CD14-positive monocyte (primary cell): ENCODE measurements around the gene STPG3. TPM values are rescaled to one million over a fixed set of nuclear protein-coding genes. Genes with fewer than 3 reads are reported as not detected.

Experiments used
- DNase-seq, 3 donors: peaks; one replicate each; pipeline ENCODE4 v3.0.0-alpha.2; 2011 to 2022
- H2AFZ ChIP-seq: 2 replicates; pipeline ENCODE4 v1.6.0; 2012; ENCODE audit warnings: mild to moderate bottlenecking, low read depth, low read length, inconsistent platforms; ENCODE audit not compliant: insufficient read depth, poor library complexity, severe bottlenecking
- H3K27ac ChIP-seq, 2 donors: 1 replicate in 1 of 2; 2 replicates in 1 of 2; pipeline ENCODE4 v1.5.1; 2012 to 2013; ENCODE audit warnings: low read length in 2 of 2, control low read depth in 1 of 2, inconsistent platforms in 1 of 2, low read depth in 1 of 2, mild to moderate bottlenecking in 1 of 2
- H3K27me3 ChIP-seq, 2 donors: one replicate each; pipeline versions ENCODE4 v1.6.0 to v1.6.1; 2011 to 2013; ENCODE audit warnings: low read length in 2 of 2; ENCODE audit not compliant: control insufficient read depth in 2 of 2, insufficient read depth in 2 of 2
- H3K36me3 ChIP-seq, 2 donors: replicated peaks in 1 of 2; 1 replicate in 1 of 2; 2 replicates in 1 of 2; pipeline versions ENCODE4 v1.5.1 to v1.6.1; 2012 to 2013; ENCODE audit warnings: low read length in 2 of 2, control low read depth in 1 of 2, inconsistent platforms in 1 of 2, mild to moderate bottlenecking in 1 of 2; ENCODE audit not compliant: insufficient read depth in 2 of 2, control insufficient read depth in 1 of 2
- H3K4me1 ChIP-seq, 2 donors: 1 replicate in 1 of 2; 2 replicates in 1 of 2; pipeline versions ENCODE4 v1.5.1 to v1.6.1; 2012 to 2013; ENCODE audit warnings: low read length in 2 of 2, control low read depth in 1 of 2, inconsistent platforms in 1 of 2, mild to moderate bottlenecking in 1 of 2, moderate library complexity in 1 of 2; ENCODE audit not compliant: insufficient read depth in 2 of 2, control insufficient read depth in 1 of 2
- H3K4me2 ChIP-seq: replicated peaks from 2 replicates; pipeline ENCODE3; 2012; ENCODE audit warnings: low read length, moderate library complexity, mild to moderate bottlenecking; ENCODE audit not compliant: poor library complexity, severe bottlenecking; ENCODE audit errors: extremely low read depth
- H3K4me3 ChIP-seq, 3 experiments: fragments of 200-600 bp in 1 of 3; sonication (generic) in 1 of 3; replicated peaks in 1 of 3; 1 replicate in 2 of 3; 2 replicates in 1 of 3; pipeline ENCODE4 v1.5.1; 2011 to 2013; ENCODE audit warnings: low read length in 3 of 3, mild to moderate bottlenecking in 3 of 3, control low read depth in 2 of 3, low read depth in 2 of 3, inconsistent platforms in 1 of 3, moderate library complexity in 1 of 3
- H3K79me2 ChIP-seq: 2 replicates; pipeline ENCODE4 v1.6.0; 2012; ENCODE audit warnings: mild to moderate bottlenecking, control low read depth, inconsistent platforms, low read length, moderate library complexity; ENCODE audit not compliant: insufficient read depth
- H3K9ac ChIP-seq: 2 replicates; pipeline ENCODE4 v1.6.0; 2017; ENCODE audit warnings: low read length, mild to moderate bottlenecking; ENCODE audit not compliant: insufficient read depth, poor library complexity, severe bottlenecking
- H3K9me3 ChIP-seq, 2 donors: replicated peaks in 1 of 2; 1 replicate in 1 of 2; 2 replicates in 1 of 2; pipeline versions ENCODE4 v1.5.1 to v1.6.1; 2012 to 2013; ENCODE audit warnings: low read length in 2 of 2, control low read depth in 1 of 2; ENCODE audit not compliant: control insufficient read depth in 1 of 2, insufficient read depth in 1 of 2
- H4K20me1 ChIP-seq: 2 replicates; pipeline ENCODE4 v1.6.0; 2012; ENCODE audit warnings: mild to moderate bottlenecking, low read length, control low read depth, moderate library complexity; ENCODE audit not compliant: insufficient read depth
- H3K27ac Mint-ChIP-seq, 7 donors: one replicate each; pipeline ENCODE4 v1.8.0; 2020; ENCODE audit warnings: mild to moderate bottlenecking in 7 of 7, mixed read lengths in 7 of 7, moderate library complexity in 6 of 7, inconsistent platforms in 2 of 7
- H3K27me3 Mint-ChIP-seq, 3 donors: one replicate each; pipeline ENCODE4 v1.8.0; 2021 to 2022; ENCODE audit warnings: low read depth in 3 of 3, mild to moderate bottlenecking in 3 of 3, mixed read lengths in 3 of 3, moderate library complexity in 3 of 3, inconsistent platforms in 1 of 3
- H3K36me3 Mint-ChIP-seq, 2 donors: one replicate each; pipeline ENCODE4 v1.8.0; 2020; ENCODE audit warnings: mixed read lengths in 2 of 2, inconsistent platforms in 1 of 2, mild to moderate bottlenecking in 1 of 2
- H3K4me1 Mint-ChIP-seq: one replicate; pipeline ENCODE4 v1.8.0; 2020; ENCODE audit warnings: mild to moderate bottlenecking, mixed read lengths
- H3K4me3 Mint-ChIP-seq, 2 donors: one replicate each; pipeline ENCODE4 v1.8.0; 2020; ENCODE audit warnings: mild to moderate bottlenecking in 2 of 2, mixed read lengths in 2 of 2, moderate library complexity in 1 of 2
- H3K9me3 Mint-ChIP-seq, 7 donors: one replicate each; pipeline ENCODE4 v1.8.0; 2020 to 2022; ENCODE audit warnings: mixed read lengths in 7 of 7, mild to moderate bottlenecking in 6 of 7, moderate library complexity in 6 of 7, inconsistent platforms in 2 of 7
- CTCF ChIP-seq: fragments of 200-600 bp; IDR thresholded peaks from one replicate; pipeline ENCODE4 v1.8.0; 2022; ENCODE audit warnings: antibody characterized with exemption, mild to moderate bottlenecking
- WGBS: methylation state at CpG from one replicate; pipeline ENCODE4 v1.1.5; 2013; ENCODE audit warnings: missing lambda C conversion rate; ENCODE audit not compliant: insufficient coverage; 5-methylcytosine and 5-hydroxymethylcytosine counted together
- intact Hi-C, 2 donors: fragments of 100-400 bp; cut with micrococcal nuclease; formaldehyde crosslinking; loops; one replicate each; pipeline versions ENCODE4 v1.15.0 to v1.15.1; 2023
- polyA plus RNA-seq, 3 donors: library from polyadenylated mRNA; depleted of rRNA in 1 of 3; unstranded in 2 of 3; stranded (reverse) in 1 of 3; fragments of 300-500 nt in 2 of 3; fragments of >200 nt in 1 of 3; fragmentation: Illumina TruSeq in 2 of 3; gene quantifications; 1 replicate in 2 of 3; 2 replicates in 1 of 3; pipeline ENCODE4 v1.2.3, GENCODE V29; 2012 to 2021

Gene STPG3
- polyA plus RNA-seq, 3 donors = not detected

GRCh38 chr9:137268538-137269201 is 17.6 kb downstream of the STPG3 start:
- Histone ChIP-seq H3K4me2 (peak overlapping the region; percentile 44), H3K4me1 (peaks cover 23 to 28% of the 10 kb centered on the region in 2 donors), H3K9ac (peak overlapping the region; percentile 4), H3K27me3 (no peaks in the 10 kb centered on the region), H2AFZ (no peak overlapping the region), H4K20me1 (peaks cover 36% of the 10 kb centered on the region), H3K27ac (peak overlapping the region in 1 of 2 donors; percentile 51), H3K36me3 (peaks cover 45 to 90% of the 10 kb centered on the region in 2 donors), H3K4me3 (no peak overlapping the region), H3K9me3 (no peaks in the 10 kb centered on the region), H3K79me2 (peaks cover 5% of the 10 kb centered on the region)
- H3K4me3 Mint-ChIP-seq = peak overlapping the region in 1 of 2 donors; percentile 61
- no peaks in the 10 kb centered on the region for H3K27me3 Mint-ChIP-seq
- WGBS = 48% methylated on average over 12 of the region's 19 CpGs
- H3K9me3 Mint-ChIP-seq = no peaks in the 10 kb centered on the region
- no peak for TF ChIP-seq CTCF
- intact Hi-C loops = no loop called here
- DNase-seq = peak in 1 of 3 donors; percentile 44
- H3K4me1 Mint-ChIP-seq = peaks cover 27% of the 10 kb centered on the region
- peaks cover 40 to 86% of the 10 kb centered on the region in 2 donors for H3K36me3 Mint-ChIP-seq
- H3K27ac Mint-ChIP-seq = peak overlapping the region; percentile 2 to 84 (median 44)

GRCh38 chr9:137269231-137269772 is 18.2 kb downstream of the STPG3 start:
- Mint-ChIP-seq H3K36me3 (peaks cover 34 to 85% of the 10 kb centered on the region in 2 donors), H3K4me1 (peaks cover 31% of the 10 kb centered on the region), H3K4me3 (no peak overlapping the region), H3K27ac (peak overlapping the region in 3 of 7 donors; percentile 25 to 63 (median 32)), H3K27me3 (no peaks in the 10 kb centered on the region), H3K9me3 (no peaks in the 10 kb centered on the region)
- no peak overlapping the region for H2AFZ ChIP-seq
- H3K27me3 ChIP-seq = no peaks in the 10 kb centered on the region
- peaks cover 38 to 90% of the 10 kb centered on the region in 2 donors for H3K36me3 ChIP-seq
- H4K20me1 ChIP-seq = peaks cover 36% of the 10 kb centered on the region
- intact Hi-C loops = no loop called here
- no peak overlapping the region for H3K4me3 ChIP-seq
- 90% methylated on average over 15 of the region's 17 CpGs for WGBS
- peaks cover 5% of the 10 kb centered on the region for H3K79me2 ChIP-seq
- H3K4me2 ChIP-seq = peak overlapping the region; percentile 44
- H3K27ac ChIP-seq = peak overlapping the region in 1 of 2 donors; percentile 51
- DNase-seq = no peak
- no peaks in the 10 kb centered on the region for H3K9me3 ChIP-seq
- peaks cover 25 to 30% of the 10 kb centered on the region in 2 donors for H3K4me1 ChIP-seq
- H3K9ac ChIP-seq = no peak overlapping the region
- no peak for TF ChIP-seq CTCF
